ENCODE results near the gene FOXB1. TPM values are rescaled to one million over a fixed set of nuclear protein-coding genes. Genes with fewer than 3 reads are reported as not detected.

The FOXB1 gene
- total and polyA plus RNA-seq, 2 of the 13 experiments (the other 11 are each of a cell fraction or from before 2014, with no cell fraction given) = not detected

DNA sequence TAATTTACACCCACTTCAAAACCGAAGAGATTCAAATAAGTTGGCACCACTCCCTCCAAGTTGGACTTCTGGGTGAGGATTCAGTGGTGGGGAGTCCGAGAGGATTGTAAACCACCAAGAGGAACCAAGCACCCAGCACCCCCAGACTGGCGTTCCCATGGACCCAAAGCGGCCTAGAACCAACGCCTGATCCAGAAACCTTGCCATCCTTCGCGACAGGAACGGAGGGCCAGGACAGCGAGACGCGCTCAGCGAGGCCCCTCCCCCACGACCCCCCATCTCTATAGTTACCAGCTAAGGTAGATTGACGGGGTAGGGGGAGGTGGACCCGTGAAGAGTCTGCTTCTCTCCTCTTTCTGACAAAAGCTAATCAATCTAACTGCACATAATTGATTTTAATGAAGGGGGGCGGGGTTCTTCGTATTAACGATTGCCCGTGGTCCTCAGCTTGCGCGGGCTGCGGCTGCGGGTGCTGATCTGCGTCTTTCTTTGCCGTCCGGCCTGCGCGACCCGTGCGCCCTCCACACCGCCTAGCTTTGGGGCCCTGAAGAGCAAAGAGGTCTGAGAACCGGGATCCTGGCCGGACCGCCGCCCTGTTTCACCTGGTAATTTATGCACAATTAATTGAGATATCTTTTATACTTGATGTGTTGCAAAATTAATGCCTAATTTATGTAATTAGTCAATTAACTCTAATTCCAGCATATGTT lies 10.9 kb upstream of the FOXB1 start:
- POLR2A ChIA-PET = no interaction called here
- no peak for DNase-seq (ENCODE audit: low spot score)
- no peak for TF ChIP-seq ISX (CRISPR knock-in tag; conservative IDR thresholded peaks at IDR 0.05)
- TF ChIP-seq POGZ (CRISPR knock-in tag; IDR thresholded peaks at IDR 0.05) = no peak
- no peak for TF ChIP-seq ATF4 (CRISPR knock-in tag; IDR thresholded peaks at IDR 0.05)
- no peak for TF ChIP-seq ZNF782 (CRISPR knock-in tag; IDR thresholded peaks at IDR 0.05; ENCODE audit: borderline replicate concordance)
- TF ChIP-seq ARID5B (CRISPR knock-in tag; IDR thresholded peaks at IDR 0.05) = no peak
- no peak for TF ChIP-seq ZNF746 (CRISPR knock-in tag; IDR thresholded peaks at IDR 0.05)
- TF ChIP-seq CHD2 (IDR thresholded peaks at IDR 0.05; ENCODE audit: low read depth, low read length) = no peak
- TF ChIP-seq ZFYVE20 (CRISPR knock-in tag; IDR thresholded peaks at IDR 0.05; ENCODE audit: borderline replicate concordance, low read depth) = no peak
- no peak for TF ChIP-seq ZNF577 (CRISPR knock-in tag; IDR thresholded peaks at IDR 0.05; ENCODE audit: borderline replicate concordance, low read depth)
- H3K36me3 ChIP-seq (replicated peaks in 1 of 2; ENCODE audit: control insufficient read depth in 1 of 2, insufficient read depth in 2 of 2, low read length in 2 of 2) = no peaks in the 10 kb centered on the region
- WGBS (ENCODE audit: low lambda C conversion rate) = 68% methylated on average over 27 of the region's 35 CpGs
- H3K79me2 ChIP-seq (ENCODE audit: insufficient read depth, low read length) = no peaks in the 10 kb centered on the region
- peaks cover 10 to 51% of the 10 kb centered on the region in 2 experiments; a peak in 4 of 5 replicates for H3K27me3 ChIP-seq (ENCODE audit: control insufficient read depth in 1 of 2, insufficient read depth in 2 of 2, low read length in 2 of 2)
- no peak for ATAC-seq
- no peak overlapping the region for H3K4me3 ChIP-seq (replicated peaks in 1 of 3; ENCODE audit: insufficient read depth in 1 of 3, low read depth in 2 of 3, low read length in 3 of 3)
- intact Hi-C loops (cut with micrococcal nuclease; ENCODE audit: unreplicated experiment) = no loop called here
- FAIRE-seq = no peak
- peaks cover 11% of the 10 kb centered on the region for H3K4me1 ChIP-seq (ENCODE audit: insufficient read depth, low read length)
- no TSS peak for BruUV-seq (replicated peaks)
- no peak overlapping the region for H3K27ac ChIP-seq (ENCODE audit: extremely low read length, insufficient read depth, low read length)
- H4K20me1 ChIP-seq (ENCODE audit: insufficient read depth, low read length) = no peaks in the 10 kb centered on the region
- CTCF ChIA-PET (ENCODE audit: low intra/inter-chr PET ratio, low total read pairs) = no interaction called here
- in situ Hi-C loops (cut with HindIII; ENCODE audit: extremely low pct_ligation_motif_present, low pct_unique_long_range_greater_than_20kb) = no loop called here
- no peaks in the 10 kb centered on the region for H3K9me3 ChIP-seq (ENCODE audit: low read length)
- H2AFZ ChIP-seq (ENCODE audit: low read length) = no peak overlapping the region
- no peak overlapping the region for H3K9ac ChIP-seq (ENCODE audit: insufficient read depth, low read depth, low read length)
- H3K4me2 ChIP-seq (ENCODE audit: low read depth, low read length) = no peak overlapping the region
